Measurements from ENCODE around the gene NCOA1.
"Not testable (repeated sequence)": the region's sequence is repeated elsewhere in the genome, so short reads cannot be mapped to it uniquely, and the experiment has no call there.

The NCOA1 gene

DNA sequence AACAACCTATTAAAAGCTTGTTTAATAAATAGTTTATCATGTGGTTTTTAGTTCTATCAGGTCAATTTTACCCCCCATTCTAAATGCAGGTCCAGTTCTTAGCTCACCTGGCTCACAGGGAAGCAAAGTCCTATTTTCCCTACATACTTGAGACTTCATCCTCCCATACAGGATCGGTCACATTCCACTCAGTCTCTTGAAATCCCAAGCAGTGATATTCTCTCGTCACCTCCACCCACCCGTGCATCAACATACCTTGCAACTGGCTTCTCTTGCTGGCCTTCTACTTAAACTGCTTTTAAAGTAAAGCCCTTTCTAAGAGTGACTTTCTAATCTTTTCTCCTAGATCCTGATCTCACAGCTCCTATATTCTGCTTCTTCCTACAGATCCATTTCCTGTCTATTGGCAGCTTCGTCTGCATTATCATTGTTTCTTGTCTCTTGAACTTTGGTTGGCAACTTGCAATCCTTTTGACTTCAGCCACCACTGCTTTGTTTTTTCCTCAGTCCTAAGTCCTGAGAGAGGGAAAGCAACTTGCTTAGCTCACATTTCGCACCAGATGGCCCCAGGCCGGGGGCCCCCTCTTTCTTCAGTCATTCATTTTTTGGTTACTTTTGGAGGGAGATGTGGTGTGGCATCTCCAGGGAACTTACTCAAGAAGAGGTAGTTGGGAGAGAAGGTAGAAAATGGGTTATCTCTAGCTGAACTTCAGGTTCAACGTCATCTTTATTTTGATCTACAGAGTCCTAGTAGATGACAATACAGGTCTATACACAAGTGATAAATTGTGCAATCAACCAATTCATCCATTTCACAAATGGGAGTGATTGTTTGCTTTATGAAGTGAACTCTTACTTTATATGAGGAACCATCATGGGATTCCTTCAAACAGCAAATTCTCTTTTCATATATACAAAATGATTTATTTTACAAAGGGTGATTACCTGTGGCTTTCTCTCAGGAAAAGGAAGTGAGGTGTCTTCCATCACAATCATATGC lies 23.9 kb upstream of the NCOA1 start:
- H3K4me1 Mint-ChIP-seq: no peaks in the 10 kb centered on the region
- no peaks in the 10 kb centered on the region for H3K36me3 Mint-ChIP-seq
- H3K27ac Mint-ChIP-seq: no peak overlapping the region
- H3K27me3 Mint-ChIP-seq: peaks cover 5% of the 10 kb centered on the region
- H3K9me3 Mint-ChIP-seq: no peaks in the 10 kb centered on the region
- CTCF ChIA-PET: no interaction called here
- H3K4me3 Mint-ChIP-seq: no peak overlapping the region
- no peak for DNase-seq

DNA sequence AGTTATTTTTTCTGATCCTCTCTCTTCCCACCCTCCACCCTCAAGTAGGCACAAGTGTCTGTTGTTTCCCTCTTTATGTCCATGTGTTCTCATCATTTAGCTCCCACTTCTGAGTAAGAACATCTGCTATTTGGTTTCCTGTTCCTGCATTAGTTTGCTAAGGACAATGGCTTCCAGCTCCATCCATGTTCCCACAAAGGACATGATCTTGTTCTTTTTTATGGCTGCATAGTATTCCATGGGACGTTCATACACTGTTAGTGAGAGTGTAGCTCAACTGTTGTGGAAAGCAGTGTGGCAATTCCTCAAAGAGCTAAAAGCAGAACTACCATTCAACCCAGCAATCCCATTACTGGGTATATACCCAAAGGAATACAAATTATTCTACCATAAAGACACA lies 22.6 kb upstream of the NCOA1 start:
- CTCF ChIA-PET, H3K4me3 Mint-ChIP-seq: not testable (repeated sequence)

DNA sequence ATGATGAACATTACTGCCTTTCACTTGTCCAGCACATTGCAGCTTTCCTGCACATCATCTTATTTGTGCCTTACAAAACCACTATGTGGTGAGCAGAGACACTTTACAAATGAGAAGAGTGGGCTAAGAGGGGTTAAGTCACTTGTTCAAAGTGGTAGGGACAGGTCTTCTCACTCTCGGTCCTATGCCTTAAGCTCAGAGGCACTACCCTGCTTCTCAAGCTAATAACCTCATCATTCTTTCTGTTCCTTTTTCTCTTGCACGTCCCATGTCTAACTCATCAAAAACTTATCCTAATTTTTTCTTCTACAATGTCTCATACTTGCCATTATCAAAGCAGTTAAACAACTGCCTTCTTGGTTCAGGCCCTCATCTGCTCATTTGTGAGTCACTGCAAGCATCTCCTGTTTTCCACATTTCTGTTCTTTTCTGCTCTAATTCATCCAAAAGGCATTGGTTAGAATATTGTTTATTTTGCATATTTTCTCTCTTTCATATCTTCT lies 21.9 kb upstream of the NCOA1 start:
- H3K4me3 Mint-ChIP-seq: no peak overlapping the region

More for the DNA sequence above, 22.6 kb upstream of the NCOA1 start:
- not testable (repeated sequence) for H3K9me3 Mint-ChIP-seq, DNase-seq, H3K36me3 Mint-ChIP-seq, H3K27ac Mint-ChIP-seq, H3K4me1 Mint-ChIP-seq, H3K27me3 Mint-ChIP-seq

DNA sequence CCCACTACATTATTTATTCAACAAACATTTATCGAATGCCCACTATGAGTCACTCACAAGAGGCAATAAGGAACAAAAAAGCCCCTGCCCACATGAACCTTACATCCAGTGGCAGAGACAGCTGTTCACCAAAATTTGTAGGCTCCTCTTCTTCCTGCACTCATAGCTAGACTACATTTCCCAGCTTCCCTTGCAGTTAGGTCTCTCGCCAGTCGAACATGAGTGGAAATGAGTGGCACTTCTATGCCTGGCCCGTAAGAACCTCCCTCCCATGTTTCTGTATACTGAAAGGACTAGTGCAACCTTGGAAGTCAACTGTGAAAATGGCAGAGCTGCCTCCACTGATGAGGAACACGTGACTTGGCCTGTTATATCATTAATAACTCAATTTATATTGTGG lies 19.4 kb upstream of the NCOA1 start:
- Mint-ChIP-seq H3K9me3 (no peaks in the 10 kb centered on the region), H3K4me1 (no peaks in the 10 kb centered on the region), H3K27ac (no peak overlapping the region), H3K27me3 (no peaks in the 10 kb centered on the region), H3K4me3 (no peak overlapping the region), H3K36me3 (no peaks in the 10 kb centered on the region)
- DNase-seq: no peak
- CTCF ChIA-PET: no interaction called here

More for the DNA sequence above, 21.9 kb upstream of the NCOA1 start:
- no peak for DNase-seq
- Mint-ChIP-seq H3K27ac (no peak overlapping the region), H3K4me1 (no peaks in the 10 kb centered on the region), H3K36me3 (no peaks in the 10 kb centered on the region), H3K27me3 (no peaks in the 10 kb centered on the region), H3K9me3 (no peaks in the 10 kb centered on the region)
- CTCF ChIA-PET: interaction anchor here (1.1 kb wide), 1 partner anchor 155 kb away, joined by 3 read pairs; no protein-coding TSS in a partner anchor

DNA sequence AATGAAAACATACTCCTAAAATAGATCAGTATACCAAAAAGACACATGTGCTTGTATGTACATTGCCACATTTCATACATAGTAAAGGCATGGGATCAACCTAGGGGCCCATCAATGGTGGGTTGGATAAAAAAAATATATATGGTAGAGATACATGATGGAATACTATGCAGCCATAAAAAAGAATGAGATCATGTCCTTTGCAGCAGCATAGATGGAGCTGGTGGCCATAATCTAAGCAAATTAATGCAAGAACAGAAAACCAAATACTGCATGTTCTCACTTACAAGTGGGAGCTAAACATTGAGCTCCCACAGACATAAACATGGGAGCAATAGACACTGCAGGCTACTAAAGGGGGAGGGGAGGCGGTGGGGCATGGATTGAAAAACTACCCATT lies 18.6 kb upstream of the NCOA1 start:
- H3K27ac Mint-ChIP-seq: no peak overlapping the region
- no peaks in the 10 kb centered on the region for H3K9me3 Mint-ChIP-seq
- no peaks in the 10 kb centered on the region for H3K27me3 Mint-ChIP-seq
- no peak overlapping the region for H3K4me3 Mint-ChIP-seq
- no peaks in the 10 kb centered on the region for H3K4me1 Mint-ChIP-seq
- CTCF ChIA-PET: no interaction called here
- no peak for DNase-seq
- no peaks in the 10 kb centered on the region for H3K36me3 Mint-ChIP-seq

DNA sequence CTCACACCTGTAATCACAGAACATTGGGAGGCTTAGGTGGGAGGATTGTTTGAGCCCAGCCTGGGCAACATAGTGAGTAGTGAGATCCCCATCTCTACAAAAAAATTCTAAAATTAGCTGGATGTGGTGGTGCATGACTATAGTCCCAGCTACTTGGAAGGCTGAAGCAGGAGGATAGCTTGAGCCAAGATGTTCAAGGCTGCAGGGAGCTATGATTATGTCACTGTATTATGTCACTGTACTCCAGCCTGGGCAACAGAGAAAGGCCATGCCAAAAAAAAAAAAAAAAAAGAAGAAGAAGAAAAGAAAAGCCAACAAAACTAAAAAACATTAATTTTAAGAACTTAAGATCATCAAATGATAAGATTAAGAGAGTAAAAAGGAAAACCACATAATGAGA lies 17.4 kb upstream of the NCOA1 start:
- H3K9me3 Mint-ChIP-seq: no peaks in the 10 kb centered on the region
- H3K4me3 Mint-ChIP-seq: no peak overlapping the region
- no peak overlapping the region for H3K27ac Mint-ChIP-seq
- H3K27me3 Mint-ChIP-seq: no peaks in the 10 kb centered on the region
- H3K4me1 Mint-ChIP-seq: no peaks in the 10 kb centered on the region
- H3K36me3 Mint-ChIP-seq: no peaks in the 10 kb centered on the region
- CTCF ChIA-PET: no interaction called here
- DNase-seq: no peak

DNA sequence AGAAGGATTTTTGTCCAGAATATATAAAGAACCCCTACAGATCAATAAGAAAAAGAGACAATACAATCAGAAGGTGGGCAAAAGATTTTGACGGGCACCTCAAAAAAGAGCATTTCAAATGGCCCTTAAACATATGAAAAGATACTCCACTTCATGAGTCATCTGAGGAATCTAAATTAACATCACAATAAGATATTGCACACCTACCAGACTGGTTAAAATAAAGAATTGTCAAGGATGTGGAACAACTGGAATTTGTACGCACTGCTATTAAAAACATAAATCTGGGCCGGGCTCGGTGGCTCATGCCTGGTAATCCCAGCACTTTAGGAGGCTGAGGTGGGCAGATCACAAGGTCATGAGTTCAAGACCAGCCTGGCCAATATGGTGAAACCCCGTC lies 17.0 kb upstream of the NCOA1 start:
- no peak overlapping the region for H3K27ac Mint-ChIP-seq
- H3K9me3 Mint-ChIP-seq: no peaks in the 10 kb centered on the region
- DNase-seq: no peak
- H3K4me1 Mint-ChIP-seq: no peaks in the 10 kb centered on the region
- no peaks in the 10 kb centered on the region for H3K27me3 Mint-ChIP-seq
- no peak overlapping the region for H3K4me3 Mint-ChIP-seq
- CTCF ChIA-PET: no interaction called here
- no peaks in the 10 kb centered on the region for H3K36me3 Mint-ChIP-seq

DNA sequence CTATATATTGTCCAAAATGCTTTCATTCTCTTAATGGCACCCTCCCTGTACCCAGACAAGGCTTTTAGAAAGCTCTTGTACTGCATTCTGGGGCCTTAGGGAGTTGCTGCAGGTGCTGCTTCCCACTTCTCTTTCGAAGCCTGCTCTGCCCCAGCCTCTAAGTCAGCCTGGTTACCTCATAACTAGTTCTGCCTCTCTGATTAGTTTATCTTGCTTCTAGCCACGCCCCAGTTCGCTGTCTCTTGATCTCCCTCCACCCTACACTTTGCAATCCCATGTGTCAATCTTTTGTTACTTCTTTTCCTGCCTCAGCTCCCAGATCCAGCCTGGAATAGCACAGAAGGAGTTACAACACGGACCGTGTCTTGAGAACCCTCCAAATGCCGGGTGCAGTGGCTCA lies 13.8 kb upstream of the NCOA1 start:
- peaks cover 7% of the 10 kb centered on the region for H3K9me3 Mint-ChIP-seq
- no peak overlapping the region for H3K27ac Mint-ChIP-seq
- H3K36me3 Mint-ChIP-seq: no peaks in the 10 kb centered on the region
- no peaks in the 10 kb centered on the region for H3K4me1 Mint-ChIP-seq
- H3K4me3 Mint-ChIP-seq: no peak overlapping the region
- DNase-seq: no peak
- H3K27me3 Mint-ChIP-seq: peaks cover 4% of the 10 kb centered on the region
- CTCF ChIA-PET: no interaction called here

DNA sequence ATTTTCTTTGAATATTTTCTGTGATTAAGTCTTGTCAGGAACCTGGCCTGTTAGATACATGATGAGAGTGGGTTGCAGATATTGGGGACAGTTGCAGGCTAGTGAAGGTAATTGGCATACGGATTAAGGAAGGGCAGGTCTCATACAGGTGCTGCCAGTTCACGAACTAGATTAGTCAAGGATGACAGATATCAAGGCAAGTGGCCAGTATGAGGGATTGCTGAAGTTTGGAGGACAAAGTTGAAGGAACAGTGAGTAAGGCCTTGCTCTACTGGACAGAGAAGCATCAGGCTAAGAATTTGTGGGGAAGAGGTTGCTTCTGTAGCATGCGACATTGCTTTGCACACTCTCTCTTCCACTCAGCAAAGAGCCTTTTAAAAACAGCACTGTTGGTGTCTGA lies 12.8 kb upstream of the NCOA1 start:
- H3K9me3 Mint-ChIP-seq: peaks cover 7% of the 10 kb centered on the region
- H3K36me3 Mint-ChIP-seq: no peaks in the 10 kb centered on the region
- H3K27me3 Mint-ChIP-seq: peaks cover 10% of the 10 kb centered on the region
- CTCF ChIA-PET: no interaction called here
- H3K4me3 Mint-ChIP-seq: no peak overlapping the region
- H3K27ac Mint-ChIP-seq: no peak overlapping the region
- no peaks in the 10 kb centered on the region for H3K4me1 Mint-ChIP-seq
- DNase-seq: no peak

DNA sequence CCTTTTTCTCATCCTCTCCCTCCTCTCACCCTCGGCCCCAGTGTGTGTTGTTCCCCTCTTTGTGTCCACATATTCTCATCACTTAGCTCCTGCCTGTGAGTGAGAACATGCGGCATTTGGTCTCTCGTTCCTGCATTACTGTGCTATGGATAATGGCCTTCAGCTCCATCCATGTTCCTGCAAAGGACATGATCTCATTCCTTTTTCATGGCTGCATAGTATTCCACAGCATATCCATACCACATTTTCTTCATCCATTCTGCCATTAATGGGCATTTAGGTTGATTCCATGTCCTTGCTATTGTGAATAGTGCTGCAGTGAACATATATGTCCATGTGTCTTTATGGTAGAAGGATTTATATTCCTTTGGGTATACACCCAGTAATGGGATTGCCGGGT lies 10.8 kb upstream of the NCOA1 start:
- no peak for DNase-seq
- peaks cover 20% of the 10 kb centered on the region for H3K27me3 Mint-ChIP-seq
- H3K36me3 Mint-ChIP-seq: no peaks in the 10 kb centered on the region
- H3K4me3 Mint-ChIP-seq: no peak overlapping the region
- H3K9me3 Mint-ChIP-seq: peaks cover 7% of the 10 kb centered on the region
- no peaks in the 10 kb centered on the region for H3K4me1 Mint-ChIP-seq
- H3K27ac Mint-ChIP-seq: no peak overlapping the region
- CTCF ChIA-PET: no interaction called here

DNA sequence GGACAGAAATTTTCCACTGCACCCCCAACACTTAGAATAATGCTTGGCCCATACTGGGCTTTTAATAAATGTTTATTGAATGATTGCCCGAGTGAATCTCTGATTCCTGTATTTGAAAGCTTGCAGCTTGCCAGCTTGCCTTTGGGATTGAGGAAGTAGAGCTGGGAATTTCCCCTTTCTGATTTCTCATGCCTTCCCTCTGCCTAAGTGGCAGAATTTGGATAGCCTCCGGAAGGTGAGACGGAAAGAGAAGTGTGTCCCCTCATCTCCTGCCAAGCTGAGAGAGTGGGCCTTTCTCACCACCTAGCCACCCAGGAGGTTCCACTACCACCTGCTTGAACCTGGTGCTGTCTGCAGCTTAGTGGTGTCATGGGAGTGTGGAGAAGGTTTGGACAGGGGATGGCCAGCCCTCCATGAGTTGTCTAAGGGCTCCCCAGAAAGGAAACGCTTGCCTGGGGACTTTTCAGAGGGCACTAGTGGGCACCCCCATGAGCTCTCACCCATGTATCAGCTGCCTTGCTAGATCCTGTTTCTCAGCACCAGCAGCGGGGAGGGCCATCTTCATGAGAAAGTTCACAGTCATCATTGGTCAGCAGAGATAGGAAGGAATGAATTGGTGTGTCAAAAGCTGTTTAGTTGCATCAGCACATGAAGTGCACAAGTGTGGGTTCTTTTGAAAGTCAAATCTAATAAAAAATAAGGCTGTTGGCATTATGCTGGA lies 8.6 kb upstream of the NCOA1 start:
- peaks cover 7% of the 10 kb centered on the region for H3K9me3 Mint-ChIP-seq
- no peak overlapping the region for H3K27ac Mint-ChIP-seq
- CTCF ChIA-PET: interaction anchor here (1.5 kb wide), 1 partner anchor 60 kb away, joined by 3 read pairs; no protein-coding TSS in a partner anchor
- H3K4me3 Mint-ChIP-seq: no peak overlapping the region
- no peaks in the 10 kb centered on the region for H3K4me1 Mint-ChIP-seq
- no peak for DNase-seq
- peaks cover 20% of the 10 kb centered on the region for H3K27me3 Mint-ChIP-seq
- no peaks in the 10 kb centered on the region for H3K36me3 Mint-ChIP-seq

DNA sequence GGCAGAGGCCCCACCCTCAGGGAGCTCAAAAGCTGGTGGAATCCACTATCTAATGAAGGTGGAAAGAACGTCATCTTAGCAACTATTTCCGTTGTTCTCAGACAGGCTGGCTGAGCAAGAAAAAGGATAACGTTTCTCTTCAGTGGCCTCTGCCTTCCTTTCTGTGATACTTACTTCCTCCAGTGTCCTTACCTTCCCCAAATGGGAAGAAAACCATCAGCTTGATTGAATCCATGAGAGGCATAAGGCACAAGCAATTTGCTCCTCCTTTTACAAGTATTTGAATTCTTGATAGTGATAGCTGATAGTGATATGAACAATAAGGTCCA lies 8.1 kb upstream of the NCOA1 start:
- Mint-ChIP-seq H3K27ac (no peak overlapping the region), H3K9me3 (peaks cover 7% of the 10 kb centered on the region), H3K36me3 (no peaks in the 10 kb centered on the region), H3K27me3 (peaks cover 20% of the 10 kb centered on the region), H3K4me1 (no peaks in the 10 kb centered on the region), H3K4me3 (no peak overlapping the region)
- DNase-seq: no peak
- CTCF ChIA-PET: interaction anchor here (1.5 kb wide), 1 partner anchor 61 kb away, joined by 3 read pairs; no protein-coding TSS in a partner anchor

DNA sequence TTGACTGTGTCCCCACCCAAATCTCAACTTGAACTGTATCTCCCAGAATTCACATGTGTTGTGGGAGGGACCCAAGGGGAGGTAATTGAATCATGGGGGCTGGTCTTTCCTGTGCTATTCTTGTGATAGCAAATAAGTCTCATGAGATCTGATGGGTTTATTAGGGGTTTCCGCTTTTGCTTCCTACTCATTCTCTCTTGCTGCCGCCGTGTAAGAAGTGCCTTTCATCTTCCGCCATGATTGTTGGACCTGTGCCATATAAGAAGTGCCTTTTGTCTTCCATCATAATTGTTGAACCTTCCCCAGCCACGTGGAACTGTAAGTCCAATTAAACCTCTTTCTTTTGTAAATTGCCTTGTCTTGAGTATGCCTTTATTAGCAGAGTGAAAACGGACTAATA lies 6.4 kb upstream of the NCOA1 start:
- CTCF ChIA-PET, H3K4me3 Mint-ChIP-seq, H3K36me3 Mint-ChIP-seq, H3K9me3 Mint-ChIP-seq, H3K27ac Mint-ChIP-seq, H3K4me1 Mint-ChIP-seq, DNase-seq: not testable (repeated sequence)
- H3K27me3 Mint-ChIP-seq: peaks cover 20% of the 10 kb centered on the region

DNA sequence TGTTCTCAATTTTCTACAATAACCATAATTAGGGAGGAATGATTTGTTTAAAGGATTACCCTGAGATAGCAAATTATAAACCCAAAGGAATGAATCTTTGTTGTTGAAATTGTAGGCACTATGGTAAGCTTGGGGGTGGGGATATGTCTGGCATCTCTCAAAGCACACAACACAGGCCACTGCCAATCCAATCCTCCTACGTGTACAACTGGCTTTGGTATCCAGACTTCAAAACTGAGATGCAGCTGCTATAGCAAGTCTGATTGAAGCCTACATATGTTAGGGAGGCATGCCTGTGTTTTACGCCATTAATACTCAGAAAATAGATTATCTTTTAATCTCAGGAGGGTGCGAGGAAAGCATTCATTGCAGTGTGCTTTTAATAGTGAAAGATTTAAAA lies 5.9 kb upstream of the NCOA1 start:
- DNase-seq: no peak
- Mint-ChIP-seq H3K9me3 (peaks cover 5% of the 10 kb centered on the region), H3K27me3 (peaks cover 20% of the 10 kb centered on the region), H3K36me3 (no peaks in the 10 kb centered on the region), H3K4me1 (peaks cover 11% of the 10 kb centered on the region), H3K4me3 (no peak overlapping the region), H3K27ac (no peak overlapping the region)
- CTCF ChIA-PET: no interaction called here

All from activated naive CD4-positive, alpha-beta T cell treated with anti-CD3 and anti-CD28 coated beads, Interleukin-2, amount 10 ng/mL, durations not matched to agents 7 days and 5 days (primary cell).